ENCODE data around the gene FAP.

The FAP gene

GRCh38 chr2:162258686-162259085 is 15.4 kb upstream of the FAP start:
- Histone ChIP-seq H4K5ac (ENCODE audit: low read length) (no peak overlapping the region), H2BK15ac (replicated peaks; ENCODE audit: low read depth) (no peak overlapping the region), H3K79me1 (ENCODE audit: low read length) (no peaks in the 10 kb centered on the region), H2BK5ac (ENCODE audit: low read length) (no peak overlapping the region), H3K4me3 (ENCODE audit: low read length) (no peak overlapping the region), H2AK5ac (ENCODE audit: low read length) (no peak overlapping the region), H3K4ac (ENCODE audit: low read depth, low read length) (no peak overlapping the region), H2BK120ac (ENCODE audit: low read depth, low read length) (no peak overlapping the region), H3K27ac (ENCODE audit: low read depth, low read length) (no peak overlapping the region), H3K9ac (ENCODE audit: low read length) (no peak overlapping the region), H3K79me2 (ENCODE audit: control insufficient read depth, insufficient read depth, low read length) (no peaks in the 10 kb centered on the region), H3K4me1 (ENCODE audit: control insufficient read depth, low read depth, low read length) (no peaks in the 10 kb centered on the region), H3K23ac (ENCODE audit: low read length) (no peak overlapping the region), H3K4me2 (ENCODE audit: low read length) (no peak overlapping the region), H3K56ac (ENCODE audit: low read length) (no peak overlapping the region), H3K27me3 (ENCODE audit: insufficient read depth, low read length, poor library complexity) (no peaks in the 10 kb centered on the region), H3K36me3 (ENCODE audit: control insufficient read depth, insufficient read depth, low read length) (no peaks in the 10 kb centered on the region), H4K8ac (ENCODE audit: low read depth, low read length) (no peak overlapping the region), H3K18ac (ENCODE audit: low read length) (no peak overlapping the region)
- DNase-seq, result no peak
- no CpG with 5 or more reads among the region's 2 CpGs for WGBS (ENCODE audit: extremely low coverage, insufficient coverage, low lambda C conversion rate)

DNA sequence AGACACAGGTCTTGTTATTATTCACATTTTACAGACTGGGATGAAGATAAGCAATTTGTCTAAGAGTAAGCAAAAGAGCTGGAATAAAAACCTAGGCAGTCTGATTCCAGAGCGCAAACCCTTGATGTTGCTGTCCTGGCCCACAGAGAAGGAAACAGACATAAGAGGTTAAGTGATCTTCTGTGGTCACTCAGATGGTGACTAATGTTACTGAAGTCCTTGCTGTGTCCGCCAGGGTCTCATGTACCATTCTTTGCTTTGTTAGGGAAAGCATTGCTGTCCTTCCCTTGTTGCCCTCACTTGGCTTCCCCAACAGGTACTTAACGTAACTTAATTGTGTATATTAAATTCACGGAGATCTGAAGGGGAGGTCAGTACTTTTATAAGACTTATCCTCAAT is 14.9 kb upstream of the FAP start:
- no peak overlapping the region for H3K27ac ChIP-seq (ENCODE audit: low read depth, low read length)

DNA sequence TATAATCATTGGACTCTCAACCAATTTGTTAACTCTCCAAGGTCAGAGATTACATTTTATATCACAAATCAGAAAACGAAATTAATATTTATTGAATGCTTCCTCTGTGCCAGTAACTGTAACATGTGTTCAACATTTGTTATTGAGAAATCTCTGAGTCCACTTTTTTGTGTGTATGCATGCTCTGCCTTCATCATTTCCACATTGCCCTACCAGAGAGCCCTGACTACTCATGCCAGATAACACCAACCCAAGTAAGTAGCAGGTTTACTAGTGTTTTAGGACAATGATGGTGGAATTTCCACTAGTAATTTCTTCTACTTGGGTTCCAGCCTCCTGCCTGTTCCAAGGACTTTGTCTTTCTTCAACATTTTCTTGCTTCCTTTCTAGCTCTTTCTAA is 14.2 kb upstream of the FAP start:
- Histone ChIP-seq H3K18ac (ENCODE audit: low read length) (no peak overlapping the region), H3K4me1 (ENCODE audit: control insufficient read depth, low read depth, low read length) (no peaks in the 10 kb centered on the region), H3K9ac (ENCODE audit: low read length) (no peak overlapping the region), H3K36me3 (ENCODE audit: control insufficient read depth, insufficient read depth, low read length) (no peaks in the 10 kb centered on the region), H4K5ac (ENCODE audit: low read length) (no peak overlapping the region), H4K8ac (ENCODE audit: low read depth, low read length) (no peak overlapping the region), H2AK5ac (ENCODE audit: low read length) (no peak overlapping the region), H2BK15ac (replicated peaks; ENCODE audit: low read depth) (no peak overlapping the region), H3K27me3 (ENCODE audit: insufficient read depth, low read length, poor library complexity) (no peaks in the 10 kb centered on the region), H2BK5ac (ENCODE audit: low read length) (no peak overlapping the region), H3K4ac (ENCODE audit: low read depth, low read length) (no peak overlapping the region), H3K79me1 (ENCODE audit: low read length) (no peaks in the 10 kb centered on the region), H3K56ac (ENCODE audit: low read length) (no peak overlapping the region), H3K4me3 (ENCODE audit: low read length) (no peak overlapping the region), H3K27ac (ENCODE audit: low read depth, low read length) (no peak overlapping the region), H3K4me2 (ENCODE audit: low read length) (no peak overlapping the region), H3K79me2 (ENCODE audit: control insufficient read depth, insufficient read depth, low read length) (no peaks in the 10 kb centered on the region), H3K23ac (ENCODE audit: low read length) (no peak overlapping the region), H2BK120ac (ENCODE audit: low read depth, low read length) (no peak overlapping the region)
- no CpG with 5 or more reads among the region's 1 CpG for WGBS (ENCODE audit: extremely low coverage, insufficient coverage, low lambda C conversion rate)
- DNase-seq, result no peak

More for the DNA sequence above, 14.9 kb upstream of the FAP start:
- H3K79me2 ChIP-seq (ENCODE audit: control insufficient read depth, insufficient read depth, low read length), result no peaks in the 10 kb centered on the region
- no peak overlapping the region for H3K23ac ChIP-seq (ENCODE audit: low read length)
- no peak overlapping the region for H2BK5ac ChIP-seq (ENCODE audit: low read length)
- no CpG with 5 or more reads among the region's 4 CpGs for WGBS (ENCODE audit: extremely low coverage, insufficient coverage, low lambda C conversion rate)
- H3K27me3 ChIP-seq (ENCODE audit: insufficient read depth, low read length, poor library complexity), result no peaks in the 10 kb centered on the region
- H3K9ac ChIP-seq (ENCODE audit: low read length), result no peak overlapping the region
- no peak overlapping the region for H4K8ac ChIP-seq (ENCODE audit: low read depth, low read length)
- H2BK15ac ChIP-seq (replicated peaks; ENCODE audit: low read depth), result no peak overlapping the region
- H2BK120ac ChIP-seq (ENCODE audit: low read depth, low read length), result no peak overlapping the region
- no peak overlapping the region for H3K4ac ChIP-seq (ENCODE audit: low read depth, low read length)
- no peak overlapping the region for H3K4me3 ChIP-seq (ENCODE audit: low read length)
- H3K4me2 ChIP-seq (ENCODE audit: low read length), result no peak overlapping the region
- no peak overlapping the region for H4K5ac ChIP-seq (ENCODE audit: low read length)
- DNase-seq, result no peak
- no peaks in the 10 kb centered on the region for H3K36me3 ChIP-seq (ENCODE audit: control insufficient read depth, insufficient read depth, low read length)
- no peaks in the 10 kb centered on the region for H3K4me1 ChIP-seq (ENCODE audit: control insufficient read depth, low read depth, low read length)
- no peak overlapping the region for H3K56ac ChIP-seq (ENCODE audit: low read length)
- no peaks in the 10 kb centered on the region for H3K79me1 ChIP-seq (ENCODE audit: low read length)
- no peak overlapping the region for H3K18ac ChIP-seq (ENCODE audit: low read length)
- no peak overlapping the region for H2AK5ac ChIP-seq (ENCODE audit: low read length)

GRCh38 chr2:162256591-162256991 is 13.3 kb upstream of the FAP start:
- Histone ChIP-seq H2AK5ac (ENCODE audit: low read length) (no peak overlapping the region), H3K27me3 (ENCODE audit: insufficient read depth, low read length, poor library complexity) (no peaks in the 10 kb centered on the region), H3K4me3 (ENCODE audit: low read length) (no peak overlapping the region), H3K4me1 (ENCODE audit: control insufficient read depth, low read depth, low read length) (no peaks in the 10 kb centered on the region), H2BK120ac (ENCODE audit: low read depth, low read length) (no peak overlapping the region), H3K18ac (ENCODE audit: low read length) (no peak overlapping the region), H2BK5ac (ENCODE audit: low read length) (no peak overlapping the region), H2BK15ac (replicated peaks; ENCODE audit: low read depth) (no peak overlapping the region), H3K4me2 (ENCODE audit: low read length) (no peak overlapping the region), H3K23ac (ENCODE audit: low read length) (no peak overlapping the region), H3K4ac (ENCODE audit: low read depth, low read length) (no peak overlapping the region), H3K36me3 (ENCODE audit: control insufficient read depth, insufficient read depth, low read length) (no peaks in the 10 kb centered on the region), H3K9ac (ENCODE audit: low read length) (no peak overlapping the region), H4K5ac (ENCODE audit: low read length) (no peak overlapping the region), H3K79me2 (ENCODE audit: control insufficient read depth, insufficient read depth, low read length) (no peaks in the 10 kb centered on the region), H3K79me1 (ENCODE audit: low read length) (no peaks in the 10 kb centered on the region), H3K56ac (ENCODE audit: low read length) (no peak overlapping the region), H4K8ac (ENCODE audit: low read depth, low read length) (no peak overlapping the region), H3K27ac (ENCODE audit: low read depth, low read length) (no peak overlapping the region)
- no CpG with 5 or more reads among the region's 2 CpGs for WGBS (ENCODE audit: extremely low coverage, insufficient coverage, low lambda C conversion rate)
- DNase-seq, result no peak

GRCh38 chr2:162254236-162254871 is 11.1 kb upstream of the FAP start:
- Histone ChIP-seq H3K4me3 (ENCODE audit: low read length) (no peak overlapping the region), H3K4ac (ENCODE audit: low read depth, low read length) (no peak overlapping the region), H4K8ac (ENCODE audit: low read depth, low read length) (no peak overlapping the region), H3K56ac (ENCODE audit: low read length) (no peak overlapping the region), H3K23ac (ENCODE audit: low read length) (no peak overlapping the region), H2BK5ac (ENCODE audit: low read length) (no peak overlapping the region), H2AK5ac (ENCODE audit: low read length) (no peak overlapping the region), H3K4me2 (ENCODE audit: low read length) (no peak overlapping the region), H3K27ac (ENCODE audit: low read depth, low read length) (no peak overlapping the region), H3K18ac (ENCODE audit: low read length) (no peak overlapping the region), H4K5ac (ENCODE audit: low read length) (no peak overlapping the region), H3K27me3 (ENCODE audit: insufficient read depth, low read length, poor library complexity) (no peaks in the 10 kb centered on the region), H2BK15ac (replicated peaks; ENCODE audit: low read depth) (no peak overlapping the region), H3K79me2 (ENCODE audit: control insufficient read depth, insufficient read depth, low read length) (no peaks in the 10 kb centered on the region), H2BK120ac (ENCODE audit: low read depth, low read length) (no peak overlapping the region), H3K36me3 (ENCODE audit: control insufficient read depth, insufficient read depth, low read length) (no peaks in the 10 kb centered on the region), H3K4me1 (ENCODE audit: control insufficient read depth, low read depth, low read length) (no peaks in the 10 kb centered on the region), H3K79me1 (ENCODE audit: low read length) (no peaks in the 10 kb centered on the region), H3K9ac (ENCODE audit: low read length) (no peak overlapping the region)
- DNase-seq, result no peak
- no CpG with 5 or more reads among the region's 2 CpGs for WGBS (ENCODE audit: extremely low coverage, insufficient coverage, low lambda C conversion rate)

DNA sequence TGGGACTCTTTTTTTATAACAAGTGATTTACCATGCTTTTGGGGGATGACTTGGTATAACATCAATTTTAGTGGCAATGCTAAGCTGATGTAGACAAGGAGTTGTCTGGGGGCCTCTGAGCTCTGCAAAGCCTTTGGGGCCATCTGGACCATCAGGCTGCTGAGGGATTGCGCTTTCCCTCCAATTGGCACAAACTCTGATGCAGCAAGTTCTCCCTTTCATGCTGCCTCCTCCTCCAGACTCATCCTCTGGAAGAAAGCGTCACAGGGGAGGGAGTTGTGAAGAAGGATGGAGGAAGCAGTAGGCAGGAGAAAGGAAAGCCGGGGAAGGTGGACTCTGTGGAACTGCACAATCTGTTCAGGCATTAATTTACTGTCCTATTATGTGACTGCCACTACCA is 10.2 kb upstream of the FAP start:
- H2BK15ac ChIP-seq (replicated peaks; ENCODE audit: low read depth), result no peak overlapping the region
- no peak overlapping the region for H2AK5ac ChIP-seq (ENCODE audit: low read length)
- H3K36me3 ChIP-seq (ENCODE audit: control insufficient read depth, insufficient read depth, low read length), result no peaks in the 10 kb centered on the region
- H2BK120ac ChIP-seq (ENCODE audit: low read depth, low read length), result no peak overlapping the region
- no peak overlapping the region for H3K27ac ChIP-seq (ENCODE audit: low read depth, low read length)
- H3K9ac ChIP-seq (ENCODE audit: low read length), result no peak overlapping the region
- H3K23ac ChIP-seq (ENCODE audit: low read length), result no peak overlapping the region
- no peak overlapping the region for H3K4me3 ChIP-seq (ENCODE audit: low read length)
- no peak overlapping the region for H3K18ac ChIP-seq (ENCODE audit: low read length)
- no peak overlapping the region for H3K56ac ChIP-seq (ENCODE audit: low read length)
- H3K4me1 ChIP-seq (ENCODE audit: control insufficient read depth, low read depth, low read length), result no peaks in the 10 kb centered on the region
- H4K8ac ChIP-seq (ENCODE audit: low read depth, low read length), result no peak overlapping the region
- H3K4me2 ChIP-seq (ENCODE audit: low read length), result no peak overlapping the region
- no CpG with 5 or more reads among the region's 3 CpGs for WGBS (ENCODE audit: extremely low coverage, insufficient coverage, low lambda C conversion rate)
- no peaks in the 10 kb centered on the region for H3K79me2 ChIP-seq (ENCODE audit: control insufficient read depth, insufficient read depth, low read length)
- H4K5ac ChIP-seq (ENCODE audit: low read length), result no peak overlapping the region
- H3K79me1 ChIP-seq (ENCODE audit: low read length), result no peaks in the 10 kb centered on the region
- H3K27me3 ChIP-seq (ENCODE audit: insufficient read depth, low read length, poor library complexity), result no peaks in the 10 kb centered on the region
- DNase-seq, result no peak
- no peak overlapping the region for H2BK5ac ChIP-seq (ENCODE audit: low read length)
- H3K4ac ChIP-seq (ENCODE audit: low read depth, low read length), result no peak overlapping the region

Measured in mesendoderm (in vitro differentiated cells).